T-cell (primary cell): Measurements from ENCODE around the gene MBOAT1. TPM values are rescaled to one million over a fixed set of nuclear protein-coding genes. Genes with fewer than 3 reads are reported as not detected.
A peak's percentile ranks its signal among the peaks of the same experiment; 100 is the strongest.

Source experiments
- ATAC-seq, 4 experiments: fragments of 200-7000 bp in 3 of 4; fragments of 150-1000 bp in 1 of 4; cut with Tn5 transposase; replicated peaks in 1 of 4; 1 replicate in 3 of 4; 2 replicates in 1 of 4; pipeline ENCODE4 v1.10.0; 2021; ENCODE audit warnings: moderate library complexity in 3 of 4, mild to moderate bottlenecking in 2 of 4, moderate number of reproducible peaks in 1 of 4
- CTCF ChIA-PET, 2 donors: fragments of 300-600 bp; sonication (Branson Sonifier 250); formaldehyde crosslinking; loops; one replicate each; lab custom pipeline; 2022; ENCODE audit warnings: antibody characterized with exemption in 2 of 2; lab: Charles Lee
- POLR2A ChIA-PET, 2 donors: fragments of 300-600 bp; sonication (Branson Sonifier 250); formaldehyde crosslinking; loops; one replicate each; lab custom pipeline; 2022; ENCODE audit warnings: antibody characterized with exemption in 2 of 2; lab: Charles Lee
- DNase-seq, 35 experiments: peaks; one replicate each; pipeline versions ENCODE4 v3.0.0 to v3.0.0-alpha.2; 2013 to 2023
- H3K27ac ChIP-seq: one replicate; pipeline ENCODE4 v1.5.1; 2013; ENCODE audit warnings: low read length
- H3K27me3 ChIP-seq, 2 experiments: replicated peaks in 1 of 2; 1 replicate in 1 of 2; 2 replicates in 1 of 2; pipeline versions ENCODE4 v1.6.1 to v1.7.0; 2013; ENCODE audit warnings: low read length in 1 of 2, mixed read lengths in 1 of 2; ENCODE audit not compliant: control insufficient read depth in 2 of 2, insufficient read depth in 2 of 2; ENCODE audit errors: extremely low read depth in 1 of 2
- H3K36me3 ChIP-seq, 2 donors: 1 replicate in 1 of 2; 2 replicates in 1 of 2; pipeline versions ENCODE4 v1.6.1 to v1.7.0; 2013; ENCODE audit warnings: low read length in 1 of 2; ENCODE audit not compliant: control insufficient read depth in 2 of 2, insufficient read depth in 1 of 2; ENCODE audit errors: extremely low read depth in 1 of 2
- H3K4me1 ChIP-seq, 2 experiments: 1 replicate in 1 of 2; 2 replicates in 1 of 2; pipeline versions ENCODE4 v1.6.1 to v1.7.0; 2013; ENCODE audit warnings: low read length in 2 of 2, mixed read lengths in 1 of 2; ENCODE audit not compliant: insufficient read depth in 2 of 2, control insufficient read depth in 1 of 2; ENCODE audit errors: extremely low read depth in 1 of 2
- H3K4me3 ChIP-seq, 2 donors: 1 replicate in 1 of 2; 2 replicates in 1 of 2; pipeline versions ENCODE4 v1.5.1 to v1.7.0; 2013; ENCODE audit warnings: mild to moderate bottlenecking in 2 of 2, low read length in 1 of 2, moderate library complexity in 1 of 2; ENCODE audit not compliant: control insufficient read depth in 1 of 2; ENCODE audit errors: extremely low read depth in 1 of 2
- H3K9me3 ChIP-seq: 2 replicates; pipeline ENCODE4 v1.7.0; 2013
- H3K27ac Mint-ChIP-seq, 2 donors: one replicate each; pipeline ENCODE4 v1.8.0; 2020 to 2021; ENCODE audit warnings: mild to moderate bottlenecking in 2 of 2, mixed read lengths in 2 of 2
- H3K27me3 Mint-ChIP-seq, 2 donors: one replicate each; pipeline ENCODE4 v1.8.0; 2021 to 2022; ENCODE audit warnings: mixed read lengths in 2 of 2
- H3K36me3 Mint-ChIP-seq: one replicate; pipeline ENCODE4 v1.8.0; 2021; ENCODE audit warnings: mixed read lengths
- H3K4me1 Mint-ChIP-seq, 3 donors: one replicate each; pipeline ENCODE4 v1.8.0; 2020 to 2022; ENCODE audit warnings: mixed read lengths in 3 of 3, mild to moderate bottlenecking in 1 of 3
- H3K4me3 Mint-ChIP-seq, 3 donors: one replicate each; pipeline ENCODE4 v1.8.0; 2020 to 2022; ENCODE audit warnings: mild to moderate bottlenecking in 3 of 3, mixed read lengths in 3 of 3, moderate library complexity in 3 of 3
- H3K9me3 Mint-ChIP-seq, 3 donors: one replicate each; pipeline ENCODE4 v1.8.0; 2020 to 2022; ENCODE audit warnings: mixed read lengths in 3 of 3
- WGBS: methylation state at CpG from one replicate; pipeline ENCODE4 v1.1.5; 2013; ENCODE audit warnings: missing lambda C conversion rate; ENCODE audit not compliant: insufficient coverage; 5-methylcytosine and 5-hydroxymethylcytosine counted together
- total RNA-seq, 35 experiments: library from RNA in 6 of 35; stranded (reverse) in 6 of 35; fragments of 120-200 nt in 1 of 35; gene quantifications; one replicate each; pipeline versions ENCODE4 v1.2.1 to v1.2.4 and lab custom pipeline; 2013 to 2026

The MBOAT1 gene
- total RNA-seq, 5 donors from 2014 or later (not counting 1 experiment from before 2014, with no cell fraction given), result 8.3 to 21.5 (median 12.0) TPM

DNA sequence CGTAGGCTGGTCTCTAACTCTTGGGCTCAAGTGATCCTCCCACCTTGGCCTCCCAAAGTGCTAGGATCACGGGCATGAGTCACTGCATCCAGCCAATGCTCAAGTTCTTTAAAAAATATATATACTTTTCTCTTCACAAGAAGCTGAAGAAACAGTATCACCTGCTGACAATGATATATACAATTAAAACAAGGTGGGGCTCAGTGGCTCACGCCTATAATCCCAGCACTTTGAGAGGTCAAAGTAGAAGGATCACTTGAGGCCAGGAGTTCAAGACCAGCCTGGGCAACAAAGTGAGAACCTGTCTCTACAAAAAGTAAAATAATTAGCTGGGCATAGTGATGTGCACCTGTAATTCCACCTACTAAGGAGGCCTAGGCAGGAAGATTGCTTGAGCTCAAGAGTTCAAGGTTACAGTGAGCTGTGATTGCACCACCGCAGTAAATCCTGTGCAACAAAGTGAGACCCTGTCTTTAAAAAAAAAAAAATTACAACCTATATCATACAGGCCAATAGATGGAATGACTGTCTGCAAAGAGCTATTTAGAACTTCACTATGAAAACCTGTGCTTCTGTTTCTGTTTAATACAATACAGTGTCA lies 36.4 kb downstream of the MBOAT1 start:
- peaks cover 9 to 19% of the 10 kb centered on the region in 2 experiments for H3K4me1 ChIP-seq
- Mint-ChIP-seq H3K4me1 (peaks cover 18 to 26% (median 23%) of the 10 kb centered on the region in 3 donors), H3K4me3 (no peak overlapping the region), H3K9me3 (peaks cover 0 to 3% (median 0%) of the 10 kb centered on the region in 3 donors), H3K27me3 (no peaks in the 10 kb centered on the region), H3K36me3 (peaks cover 25% of the 10 kb centered on the region), H3K27ac (no peak overlapping the region)
- H3K27me3 ChIP-seq, result no peaks in the 10 kb centered on the region
- no peak for ATAC-seq
- no peaks in the 10 kb centered on the region for H3K9me3 ChIP-seq
- no peak for DNase-seq
- H3K36me3 ChIP-seq, result no peaks in the 10 kb centered on the region
- H3K4me3 ChIP-seq, result no peak overlapping the region
- WGBS, result 100% methylated on average over 2 of the region's 4 CpGs
- no peak overlapping the region for H3K27ac ChIP-seq
- ChIA-PET CTCF (no interaction called here), POLR2A (interaction anchor here (0.6 kb wide), 2 partner anchors 12 to 1648 kb away, joined by 3 to 4 read pairs; no protein-coding TSS in a partner anchor)

DNA sequence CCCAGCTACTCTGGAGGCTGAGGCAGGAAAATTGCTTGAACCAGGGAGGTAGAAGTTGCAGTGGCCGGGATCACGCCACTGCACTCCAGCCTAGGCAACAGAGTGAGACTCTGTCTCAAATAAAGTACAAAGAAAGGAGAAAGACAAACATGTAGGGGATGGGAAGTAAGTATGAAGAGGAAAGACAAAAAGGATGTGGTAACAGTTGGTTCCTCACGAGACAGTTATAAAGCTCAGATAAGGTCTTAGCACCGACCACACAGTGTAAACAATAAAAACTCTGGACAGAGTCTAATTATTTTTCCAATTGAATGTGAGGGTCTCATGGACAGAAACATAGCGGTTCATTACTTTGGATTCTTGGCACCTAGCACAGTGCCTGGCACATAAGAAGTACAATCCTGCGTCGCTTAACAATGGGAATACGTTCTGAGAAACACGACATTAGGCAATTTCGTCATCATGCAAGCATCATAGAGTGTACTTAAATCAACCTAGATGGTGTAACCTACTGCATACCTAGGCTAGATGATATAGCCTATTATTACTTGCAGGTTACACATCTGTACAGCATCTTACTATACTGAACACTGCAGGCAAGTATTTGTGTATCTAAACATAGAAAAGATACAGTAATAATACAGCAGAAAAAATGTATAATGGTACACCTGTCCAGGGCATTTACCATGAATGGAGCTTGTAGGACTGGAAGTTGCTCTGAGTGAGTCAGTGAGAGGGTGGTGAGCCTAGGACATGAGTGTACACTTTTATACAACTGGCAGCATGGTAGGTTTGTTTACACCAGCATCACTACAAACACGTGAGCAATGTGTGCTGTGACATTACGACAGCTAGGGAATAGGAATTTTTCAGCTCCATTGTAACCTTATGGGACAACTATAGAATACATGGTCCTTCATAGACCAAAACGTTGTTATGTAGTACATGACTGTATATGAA lies 38.2 kb downstream of the MBOAT1 start:
- CTCF ChIA-PET, result no interaction called here
- Histone ChIP-seq H3K27ac (no peak overlapping the region), H3K4me1 (peaks cover 17 to 24% of the 10 kb centered on the region in 2 experiments), H3K36me3 (no peaks in the 10 kb centered on the region), H3K27me3 (no peaks in the 10 kb centered on the region), H3K9me3 (no peaks in the 10 kb centered on the region), H3K4me3 (no peak overlapping the region)
- Mint-ChIP-seq H3K36me3 (peaks cover 17% of the 10 kb centered on the region), H3K27ac (peak overlapping the region; percentile 36 to 73), H3K4me1 (peaks cover 24 to 36% (median 25%) of the 10 kb centered on the region in 3 donors), H3K27me3 (no peaks in the 10 kb centered on the region), H3K9me3 (no peaks in the 10 kb centered on the region), H3K4me3 (peak overlapping the region in 2 of 3 donors; percentile 42 to 50)
- ATAC-seq (peak; percentile 67 to 86 (median 80)), DNase-seq (peak in 1 of 35 experiments; percentile 20)
- POLR2A ChIA-PET, result no interaction called here
- WGBS, result 25% methylated on average over 6 of the region's 13 CpGs

DNA sequence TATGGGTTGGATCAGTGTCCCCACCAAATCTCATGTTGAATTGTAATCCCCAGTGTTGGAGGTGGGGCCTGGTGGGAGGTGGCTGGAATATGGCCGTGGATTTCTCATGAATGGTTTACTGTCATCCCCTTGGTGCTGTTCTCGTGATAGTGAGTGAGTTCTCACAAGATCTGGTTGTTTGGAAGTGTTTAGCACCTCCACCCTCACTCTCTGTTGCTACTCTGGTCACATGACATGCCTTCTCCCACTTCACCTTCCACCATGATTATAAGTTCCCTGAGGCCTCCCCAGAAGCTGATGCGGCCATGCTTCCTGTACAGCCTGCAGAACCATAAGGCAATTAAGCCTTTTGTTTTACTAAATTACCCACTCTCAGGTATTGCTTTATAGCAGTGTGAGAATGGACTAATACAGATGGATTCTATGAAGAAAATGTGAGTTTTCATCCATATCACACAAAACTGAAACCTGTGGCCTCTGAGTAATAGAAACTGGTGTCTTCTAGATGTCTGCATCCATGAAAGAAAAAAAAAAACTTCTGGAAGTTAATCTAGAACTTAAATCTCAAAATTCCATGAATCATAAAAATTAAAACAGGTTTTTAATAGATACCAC lies 39.3 kb downstream of the MBOAT1 start:
- Histone ChIP-seq H3K4me1 (peaks cover 17 to 24% of the 10 kb centered on the region in 2 experiments), H3K9me3 (no peaks in the 10 kb centered on the region), H3K27ac (no peak overlapping the region), H3K27me3 (no peaks in the 10 kb centered on the region), H3K36me3 (no peaks in the 10 kb centered on the region), H3K4me3 (no peak overlapping the region)
- Mint-ChIP-seq H3K27me3 (no peaks in the 10 kb centered on the region), H3K27ac (no peak overlapping the region), H3K36me3 (peaks cover 17% of the 10 kb centered on the region), H3K4me1 (peaks cover 24 to 38% (median 25%) of the 10 kb centered on the region in 3 donors), H3K9me3 (no peaks in the 10 kb centered on the region), H3K4me3 (peak overlapping the region in 1 of 3 donors; percentile 50)
- ATAC-seq (no peak), DNase-seq (no peak)
- POLR2A ChIA-PET, result no interaction called here
- CTCF ChIA-PET, result no interaction called here
- no CpG with 5 or more reads among the region's 3 CpGs for WGBS

DNA sequence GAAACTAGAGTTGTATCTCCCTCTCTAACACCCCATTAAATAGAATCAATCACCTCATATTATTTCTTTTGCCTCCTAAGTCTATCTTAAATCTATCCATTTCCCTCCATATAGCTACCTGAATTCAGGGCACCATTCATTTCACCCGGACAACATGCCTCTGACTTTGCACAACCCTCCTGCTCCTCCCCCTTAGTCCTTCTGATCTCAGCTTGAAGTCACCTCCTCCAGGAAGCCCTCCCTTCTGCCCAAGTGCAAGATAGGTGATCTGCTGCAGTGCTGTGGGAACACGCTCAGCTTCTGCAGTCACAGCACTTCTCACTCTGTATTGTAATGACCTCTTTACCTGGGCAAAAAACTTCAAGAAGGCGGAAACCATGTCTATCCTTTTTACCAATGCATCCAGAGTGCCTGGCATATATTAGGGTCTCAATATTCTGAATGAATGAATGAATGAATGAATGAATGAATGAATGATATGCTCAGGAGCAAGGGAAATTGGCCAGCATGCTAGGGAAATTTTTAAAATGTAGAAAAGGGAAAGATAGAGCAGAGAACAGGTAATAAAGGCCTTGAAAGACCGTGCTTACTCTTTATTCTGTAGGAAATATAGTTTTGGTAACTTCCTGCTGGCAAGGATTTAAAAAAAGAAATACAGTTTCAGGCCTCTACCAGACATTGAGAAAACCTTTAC lies 41.7 kb downstream of the MBOAT1 start:
- no peak for DNase-seq
- Mint-ChIP-seq H3K36me3 (peaks cover 26% of the 10 kb centered on the region), H3K4me1 (peaks cover 23 to 35% (median 24%) of the 10 kb centered on the region in 3 donors), H3K27me3 (no peaks in the 10 kb centered on the region), H3K27ac (no peak overlapping the region), H3K9me3 (no peaks in the 10 kb centered on the region), H3K4me3 (no peak overlapping the region)
- no peak for ATAC-seq
- peaks cover 17 to 24% of the 10 kb centered on the region in 2 experiments for H3K4me1 ChIP-seq
- ChIA-PET POLR2A (no interaction called here), CTCF (no interaction called here)
- no peaks in the 10 kb centered on the region for H3K9me3 ChIP-seq
- H3K36me3 ChIP-seq, result peaks cover 0 to 5% of the 10 kb centered on the region in 2 donors
- H3K27ac ChIP-seq, result no peak overlapping the region
- WGBS, result 74% methylated on average over 3 of the region's 4 CpGs
- H3K4me3 ChIP-seq, result no peak overlapping the region
- no peaks in the 10 kb centered on the region for H3K27me3 ChIP-seq

DNA sequence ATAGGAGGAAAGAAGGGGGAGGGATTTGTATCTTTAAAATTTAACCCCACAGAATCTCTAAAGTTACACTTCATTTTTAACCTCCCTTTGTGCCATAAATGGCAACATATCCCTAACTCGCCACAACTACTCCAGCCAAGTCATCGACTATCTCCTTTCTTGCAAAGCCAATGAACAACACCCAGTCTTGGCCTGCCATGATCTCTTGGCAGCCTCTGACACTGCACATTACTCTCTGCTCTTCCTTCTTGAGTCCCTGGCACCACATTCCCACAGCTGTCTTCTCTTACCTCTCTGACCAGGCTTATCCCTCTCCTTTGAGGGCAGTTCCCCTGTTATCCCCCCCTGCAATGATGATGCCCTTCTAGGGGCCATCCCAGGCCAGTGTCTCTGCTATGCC lies 42.5 kb downstream of the MBOAT1 start:
- Histone ChIP-seq H3K27me3 (no peaks in the 10 kb centered on the region), H3K27ac (no peak overlapping the region), H3K4me1 (peaks cover 15 to 24% of the 10 kb centered on the region in 2 experiments), H3K9me3 (no peaks in the 10 kb centered on the region), H3K36me3 (peaks cover 0 to 5% of the 10 kb centered on the region in 2 donors), H3K4me3 (no peak overlapping the region)
- Mint-ChIP-seq H3K27ac (no peak overlapping the region), H3K9me3 (no peaks in the 10 kb centered on the region), H3K36me3 (peaks cover 26% of the 10 kb centered on the region), H3K4me1 (peaks cover 22 to 33% (median 24%) of the 10 kb centered on the region in 3 donors), H3K4me3 (no peak overlapping the region), H3K27me3 (no peaks in the 10 kb centered on the region)
- ChIA-PET POLR2A (no interaction called here), CTCF (no interaction called here)
- ATAC-seq (no peak), DNase-seq (no peak)
- 100% methylated on average over 2 of the region's 2 CpGs for WGBS
